HG03442 (cell line): ENCODE results near the gene LHFPL2.
A peak's percentile ranks its signal among the peaks of the same experiment; 100 is the strongest.

Source experiments
- ATAC-seq: cut with Tn5 transposase; IDR thresholded peaks from one replicate; pipeline ENCODE4 v1.9.1; 2021; ENCODE audit warnings: mild to moderate bottlenecking, moderate library complexity; ENCODE audit not compliant: unreplicated experiment

LHFPL2 gene

DNA sequence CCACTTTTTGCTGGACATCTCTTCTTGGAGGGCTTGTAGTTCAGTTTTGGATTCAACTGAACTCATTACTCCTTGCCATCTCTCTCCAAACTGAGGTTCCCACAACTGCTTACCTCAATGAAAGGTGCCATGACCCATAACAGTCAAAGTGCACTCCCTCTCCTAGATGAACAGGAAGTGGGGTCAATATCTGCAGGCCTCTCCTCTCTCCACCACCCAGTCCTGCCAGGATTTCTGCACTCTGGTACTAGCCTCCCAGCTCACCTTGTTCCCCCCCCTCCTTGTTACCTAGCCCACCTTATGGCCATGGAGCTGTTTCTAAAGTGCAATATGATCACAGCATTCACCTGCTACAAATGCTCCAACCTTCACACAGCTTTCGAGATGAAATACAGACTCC is 5.9 kb downstream of the LHFPL2 start:
- ATAC-seq: no peak

DNA sequence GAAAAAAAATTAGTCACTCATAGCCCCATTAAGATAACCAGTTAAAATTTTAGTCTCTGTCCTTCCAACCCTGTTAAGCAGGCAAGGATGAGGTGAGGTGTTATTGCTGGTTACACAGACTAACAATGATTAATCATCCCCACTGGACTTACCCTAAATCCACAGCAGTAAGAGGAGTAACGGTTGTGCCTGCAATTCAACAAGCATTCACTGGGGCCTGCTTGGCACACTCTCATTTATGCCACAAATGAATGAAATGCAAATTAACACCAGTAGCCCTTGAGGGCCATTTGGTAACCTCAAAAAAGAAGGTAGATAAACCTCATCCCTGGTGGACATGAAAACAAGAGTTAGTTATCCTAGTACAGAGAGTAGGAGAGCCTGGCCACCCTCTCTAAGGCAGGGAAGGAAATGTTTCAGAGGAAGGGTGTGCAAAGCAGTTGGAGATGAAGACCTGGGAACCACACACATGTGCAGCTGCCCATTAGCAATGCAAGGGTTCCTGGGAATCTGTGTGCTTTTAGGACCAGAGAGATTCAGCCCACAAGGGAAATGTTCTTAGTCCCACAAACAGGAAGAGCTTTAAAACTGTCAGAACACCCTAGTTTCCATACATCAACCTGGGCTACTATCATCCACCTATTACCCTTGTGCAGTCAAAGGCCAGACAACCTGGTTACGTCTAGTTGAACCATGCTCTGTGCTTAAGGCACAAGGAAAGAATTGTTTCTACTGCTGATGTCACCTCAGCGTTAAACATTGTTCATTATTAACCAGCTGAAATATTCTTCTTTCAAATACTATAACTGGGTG is 7.7 kb downstream of the LHFPL2 start:
- ATAC-seq: peak; percentile 56

- ATAC-seq: no peak
These were observed 8.8 kb downstream of the LHFPL2 start for GRCh38 chr5:78639791-78640190.

DNA sequence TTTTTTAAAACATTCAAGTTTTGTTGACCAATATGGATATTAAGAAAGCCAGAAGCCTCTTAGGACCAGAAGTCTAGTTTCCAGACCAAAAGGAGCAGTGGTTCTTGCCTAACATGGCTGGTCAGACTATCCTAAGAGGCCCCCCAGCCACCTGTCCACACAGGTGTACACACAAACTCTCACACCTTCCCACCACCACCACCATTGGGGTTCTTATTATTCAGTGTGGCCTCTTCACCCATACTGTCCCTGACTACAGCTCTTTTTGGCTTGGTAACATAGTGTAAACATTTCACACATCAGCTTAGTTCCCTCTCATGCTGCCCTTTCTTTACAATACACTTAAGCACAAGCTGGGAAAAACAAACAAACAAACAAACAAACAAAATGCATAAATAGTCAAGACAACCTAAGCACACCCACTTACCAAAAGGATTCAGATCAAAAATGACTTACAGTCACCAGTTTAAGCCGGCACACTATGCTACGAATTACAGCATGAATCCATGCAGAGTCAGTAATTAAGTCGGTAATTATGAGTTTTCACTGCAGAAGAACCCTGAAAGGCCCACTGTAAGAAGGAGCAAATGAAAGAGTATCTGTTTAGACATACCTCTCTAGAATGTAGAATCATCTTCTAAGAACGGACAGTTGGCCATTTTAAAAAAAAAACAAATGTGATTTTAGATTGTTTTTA is 9.5 kb downstream of the LHFPL2 start:
- no peak for ATAC-seq

DNA sequence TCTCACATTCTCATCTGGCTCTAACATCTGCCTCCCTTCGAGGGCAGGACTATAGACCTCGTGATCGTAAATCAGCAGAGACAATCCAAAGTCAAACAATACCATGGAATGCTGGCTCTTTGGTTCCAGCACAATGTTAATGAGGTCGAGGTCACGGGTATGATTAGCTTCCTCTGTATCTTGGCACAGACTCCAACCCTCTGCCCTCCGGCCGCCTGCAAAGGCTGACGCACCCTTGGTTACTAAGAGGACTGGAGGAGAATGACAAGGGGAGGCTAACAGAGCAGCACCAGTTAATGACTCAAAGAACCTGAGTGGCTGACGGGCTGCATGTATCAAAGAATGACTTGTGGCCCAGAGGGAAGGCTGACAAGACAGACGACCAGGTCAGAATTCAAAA is 10.1 kb downstream of the LHFPL2 start:
- ATAC-seq: no peak

- no peak for ATAC-seq
These were observed 11.1 kb downstream of the LHFPL2 start for GRCh38 chr5:78637468-78637867.

DNA sequence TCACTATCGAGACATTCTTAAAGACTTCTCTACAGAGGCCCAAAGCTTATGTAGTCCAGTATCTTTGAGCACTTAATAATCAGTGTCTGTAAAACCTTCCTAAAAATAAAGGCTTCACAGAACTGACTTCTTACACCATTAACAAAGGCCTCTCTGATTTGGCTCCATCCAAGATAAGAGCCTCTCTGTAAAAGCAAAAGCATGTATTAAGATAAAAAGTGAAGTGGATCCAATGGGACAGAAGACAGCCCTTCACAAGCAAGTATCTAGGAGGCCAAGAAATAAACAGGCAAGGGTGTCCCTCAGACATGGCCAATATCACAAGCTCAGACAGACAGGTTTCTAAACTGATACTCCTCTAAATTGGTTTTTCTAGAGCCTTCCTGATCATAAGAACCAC is 11.9 kb downstream of the LHFPL2 start:
- no peak for ATAC-seq

GRCh38 chr5:78634634-78635033 is 13.9 kb downstream of the LHFPL2 start:
- ATAC-seq: no peak

DNA sequence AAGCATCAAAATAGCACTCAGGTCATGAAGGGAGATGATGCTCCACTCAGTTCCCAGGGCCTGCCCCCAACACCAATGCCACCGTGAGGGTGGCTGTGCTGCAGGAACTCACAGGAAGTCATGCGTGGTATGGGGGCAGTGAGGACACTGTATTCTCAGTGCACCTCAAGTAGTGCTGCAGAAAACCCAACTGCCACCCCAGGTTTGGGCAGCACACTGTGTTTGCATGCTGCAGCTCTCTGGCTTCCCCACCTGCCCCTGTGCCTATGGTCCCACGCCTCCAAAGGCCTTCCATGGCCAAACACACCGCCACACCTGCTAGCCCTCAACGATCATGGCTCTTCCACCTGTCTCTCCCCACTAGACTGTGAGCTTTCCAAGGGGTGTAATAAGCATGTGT is 14.3 kb downstream of the LHFPL2 start:
- ATAC-seq: no peak

DNA sequence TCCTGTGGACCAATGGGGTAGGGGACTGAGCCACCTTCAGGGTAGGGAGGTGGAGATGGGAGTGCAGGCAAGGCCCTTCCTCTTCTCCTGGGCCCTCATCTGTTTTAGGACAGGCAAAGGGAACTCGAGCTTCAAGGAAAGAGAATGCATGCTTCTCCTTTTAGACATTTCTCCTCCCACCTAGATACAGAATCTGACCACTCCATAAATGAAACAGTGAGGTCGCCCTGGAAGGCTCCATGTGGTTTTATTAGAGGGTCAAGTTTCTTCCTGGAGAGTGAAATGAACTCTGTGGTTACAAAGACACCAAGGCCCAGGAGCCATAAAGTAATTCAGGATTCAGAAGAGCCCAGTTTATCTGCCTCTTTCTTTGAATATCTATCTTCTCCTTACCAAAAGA is 14.9 kb downstream of the LHFPL2 start:
- no peak for ATAC-seq

DNA sequence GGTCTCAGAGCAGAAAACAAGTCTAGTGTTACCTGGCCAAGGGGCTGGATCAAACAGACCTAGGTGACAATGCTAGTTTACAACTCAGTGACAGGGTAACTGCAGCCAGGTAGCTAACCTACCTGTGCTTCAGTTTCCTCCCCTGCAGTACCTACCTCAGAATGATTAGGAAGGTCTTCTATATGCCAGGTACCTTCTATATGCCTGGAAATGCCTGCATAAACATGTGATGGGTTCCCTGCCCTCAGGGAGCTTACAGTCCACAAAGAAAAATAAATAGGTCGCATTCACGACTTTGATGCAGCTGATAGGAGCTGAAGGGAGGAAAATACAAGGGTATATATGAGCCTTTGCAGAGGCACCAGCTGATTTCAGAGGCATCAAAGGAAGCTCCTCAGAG is 16.1 kb downstream of the LHFPL2 start:
- no peak for ATAC-seq

GRCh38 chr5:78631931-78632330 is 16.6 kb downstream of the LHFPL2 start:
- no peak for ATAC-seq

GRCh38 chr5:78630047-78630446 is 18.5 kb downstream of the LHFPL2 start:
- ATAC-seq: no peak

GRCh38 chr5:78629624-78630023 is 18.9 kb downstream of the LHFPL2 start:
- no peak for ATAC-seq

DNA sequence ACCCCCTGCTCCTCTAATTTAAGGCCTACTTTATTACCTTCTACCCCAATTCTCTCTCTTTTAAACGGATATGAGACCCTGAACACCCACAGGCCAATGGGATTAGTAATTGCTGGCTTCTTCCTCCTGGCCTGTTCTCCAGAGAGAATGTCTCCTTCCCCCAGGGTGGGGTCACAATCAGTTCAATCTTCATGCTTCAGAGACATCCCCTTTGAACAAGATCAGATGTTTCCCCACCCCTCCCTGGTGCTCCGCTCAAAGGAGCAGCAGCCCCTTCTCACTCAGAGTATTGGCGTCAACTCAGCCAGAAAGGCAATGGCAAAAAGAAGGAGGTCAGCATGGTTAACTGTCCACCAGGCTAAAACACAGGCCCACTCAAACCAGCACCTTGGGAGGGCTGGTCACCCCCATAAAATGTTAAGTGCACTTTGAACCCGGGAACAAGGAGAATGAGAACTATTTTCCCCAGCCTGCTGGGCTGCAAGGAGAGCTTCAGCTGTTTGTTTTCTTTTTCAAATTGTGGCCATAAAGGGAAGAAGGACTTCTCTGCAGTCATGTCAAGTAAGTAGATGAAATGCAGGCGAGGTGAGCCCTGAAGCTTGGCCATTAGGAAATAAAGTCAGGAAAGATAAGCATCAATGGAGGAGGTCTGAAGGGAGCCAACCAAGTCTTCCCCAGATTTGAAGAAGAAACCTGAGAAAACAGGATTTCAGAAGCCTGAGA is 20.1 kb downstream of the LHFPL2 start:
- ATAC-seq: no peak

DNA sequence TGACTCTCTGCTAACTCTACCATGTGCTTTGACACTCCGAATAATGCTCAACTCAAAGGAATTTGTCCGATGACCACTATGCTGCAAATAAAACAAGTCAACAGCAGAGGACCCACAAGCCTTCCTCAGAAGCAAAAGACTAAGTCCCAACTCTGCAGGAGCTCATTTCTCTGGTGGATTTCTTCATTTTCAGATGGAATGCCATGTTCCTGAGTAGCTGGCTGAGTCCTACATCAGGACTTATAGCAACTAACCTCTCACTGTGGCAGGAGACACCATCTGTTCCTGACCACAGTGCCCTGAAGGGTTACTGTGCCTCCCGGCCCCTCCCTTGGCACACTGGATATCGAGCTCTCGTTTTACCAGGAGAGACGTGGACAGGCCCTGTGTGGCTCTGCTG is 20.8 kb downstream of the LHFPL2 start:
- no peak for ATAC-seq

DNA sequence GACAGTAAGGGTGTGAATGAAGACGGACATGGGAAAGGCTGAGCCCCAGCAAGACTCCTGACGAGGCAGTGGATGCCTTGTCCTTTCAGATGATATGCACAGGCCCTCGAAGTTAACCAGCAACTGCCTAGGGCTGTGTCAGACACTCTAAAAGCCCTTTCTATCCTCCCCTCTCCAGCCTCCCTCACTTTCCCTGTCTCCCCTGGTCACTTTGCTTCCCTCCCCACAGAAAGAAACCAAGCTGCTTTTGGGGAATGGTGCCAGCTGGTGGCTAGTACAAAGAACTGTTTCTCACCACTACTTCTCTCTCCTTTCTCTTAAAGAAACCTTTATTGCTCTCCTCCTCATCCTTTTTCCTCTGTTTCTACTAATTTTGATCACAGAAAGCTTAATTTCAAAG is 21.4 kb downstream of the LHFPL2 start:
- no peak for ATAC-seq

DNA sequence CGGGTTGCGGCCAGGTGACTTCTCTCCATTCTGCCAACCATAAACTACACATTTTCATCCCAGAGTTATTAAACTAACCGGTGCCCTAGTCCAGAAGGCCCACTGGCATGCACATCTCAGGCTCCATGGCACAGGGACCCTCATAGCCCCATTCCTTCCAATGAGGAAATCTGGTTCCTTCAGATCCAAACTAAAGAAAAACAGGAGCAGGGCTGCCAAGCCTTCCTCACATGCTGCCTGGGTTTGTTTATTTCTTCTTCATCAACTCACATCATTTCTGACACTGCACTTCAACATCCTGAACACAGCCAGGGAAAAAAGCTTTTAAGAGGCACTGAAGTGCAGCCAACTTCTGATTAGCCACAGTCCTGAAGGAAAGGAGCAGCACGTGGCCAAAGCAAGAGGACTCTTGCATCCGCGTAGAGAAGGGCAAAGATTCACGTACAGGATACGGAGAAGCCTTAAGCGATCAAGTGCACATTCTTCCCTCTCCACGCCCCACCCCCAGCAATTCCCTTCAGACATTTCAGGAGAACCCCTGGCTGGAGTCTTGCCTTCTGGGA is 22.5 kb downstream of the LHFPL2 start:
- ATAC-seq: no peak

GRCh38 chr5:78624992-78625391 is 23.6 kb downstream of the LHFPL2 start:
- no peak for ATAC-seq

DNA sequence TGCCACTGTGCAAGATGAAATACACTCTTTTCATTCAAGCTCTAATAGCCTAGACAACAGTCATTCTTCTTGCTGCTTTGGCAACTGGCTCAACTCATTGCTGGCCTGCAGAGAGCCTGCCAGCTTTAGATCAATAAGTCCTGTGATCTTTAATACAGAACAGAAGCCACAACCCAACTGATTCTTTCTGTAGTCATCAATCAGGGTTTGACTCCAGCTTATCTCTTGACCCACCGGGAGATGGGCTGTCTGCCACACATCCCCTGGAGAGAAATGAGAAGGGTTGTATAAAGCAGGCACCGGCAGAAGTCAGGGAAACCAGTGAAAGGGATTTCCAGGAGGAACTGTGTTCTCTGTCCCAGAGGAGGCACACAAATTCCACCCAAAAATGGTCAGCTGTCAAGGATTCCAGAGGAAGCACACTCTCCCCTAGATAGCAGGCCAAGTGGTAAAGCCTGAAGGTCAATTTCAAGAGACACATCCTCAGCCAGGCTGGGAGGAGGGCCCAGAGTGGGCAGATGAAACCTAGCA is 24.5 kb downstream of the LHFPL2 start:
- ATAC-seq: no peak

DNA sequence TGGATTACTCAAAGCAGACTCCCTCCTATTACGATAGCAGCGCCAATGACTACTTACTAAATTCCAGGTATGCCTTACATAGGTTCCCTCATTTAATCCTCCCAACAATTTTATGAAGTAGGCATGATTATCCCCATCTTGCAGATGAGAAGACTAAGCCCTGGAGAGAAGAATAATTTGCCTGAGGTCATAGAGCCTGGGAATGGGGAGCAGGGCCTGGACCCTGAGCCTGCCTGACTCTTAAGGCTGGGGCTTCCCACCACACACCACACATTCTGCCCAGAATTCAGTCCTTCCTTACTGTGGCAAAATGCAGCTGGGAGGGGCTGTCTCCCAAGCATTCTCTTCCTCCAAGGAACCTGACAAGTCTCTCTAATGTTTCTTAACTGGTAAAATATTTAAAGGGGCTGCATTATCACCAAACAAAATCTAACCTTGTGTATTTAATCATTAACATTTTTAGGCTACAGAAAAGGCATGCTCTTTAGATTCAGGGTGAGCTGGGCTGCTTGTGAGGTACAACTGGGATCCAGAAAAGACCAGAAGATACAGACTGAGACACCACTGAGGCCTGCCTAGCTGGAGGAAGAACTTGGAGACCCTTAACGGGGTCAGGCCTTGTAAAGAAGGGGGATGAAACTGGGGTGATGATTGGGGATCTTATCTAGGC is 26.1 kb downstream of the LHFPL2 start:
- ATAC-seq: no peak
